ENCODE measurements around the gene COBL. TPM values are rescaled to one million over a fixed set of nuclear protein-coding genes. Genes with fewer than 3 reads are reported as not detected.

The COBL gene
- total and polyA plus RNA-seq, 2 of the 8 experiments (the other 6 are each of a cell fraction or from before 2014, with no cell fraction given), result 13.8 to 40.4 TPM

GRCh38 chr7:51113962-51114361 is 202.6 kb downstream of the COBL start (continued):
- TF ChIP-seq USF2 (IDR thresholded peaks at IDR 0.05; ENCODE audit: low read length) (no peak), NRF1 (IDR thresholded peaks at IDR 0.05; ENCODE audit: low read depth, low read length) (no peak), BRCA1 (IDR thresholded peaks at IDR 0.05; ENCODE audit: low read depth, low read length) (no peak), CTCF (IDR thresholded peaks at IDR 0.05; ENCODE audit: control extremely low read depth in 1 of 3, insufficient read depth in 1 of 3, low read depth in 1 of 3, low read length in 3 of 3) (no peak), TCF12 (IDR thresholded peaks at IDR 0.05; ENCODE audit: low read depth, low read length) (no peak)
